CD4-positive, alpha-beta memory T cell (primary cell): ENCODE measurements around the gene DCST1. TPM values are rescaled to one million over a fixed set of nuclear protein-coding genes. Genes with fewer than 3 reads are reported as not detected.
A peak's percentile ranks its signal among the peaks of the same experiment; 100 is the strongest.
"Not testable (repeated sequence)": the region's sequence is repeated elsewhere in the genome, so short reads cannot be mapped to it uniquely, and the experiment has no call there.

Source experiments
- CTCF ChIA-PET: fragments of 350-600 bp; sonication (Branson Sonifier 250); formaldehyde crosslinking; loops from one replicate; lab custom pipeline; 2021; ENCODE audit warnings: inconsistent platforms; ENCODE audit not compliant: partially characterized antibody; lab: Charles Lee
- POLR2A ChIA-PET: fragments of 350-600 bp; sonication (Branson Sonifier 250); formaldehyde crosslinking; loops from one replicate; lab custom pipeline; 2021; ENCODE audit not compliant: partially characterized antibody; lab: Charles Lee
- DNase-seq, 5 donors: peaks; one replicate each; pipeline versions ENCODE4 v3.0.0 to v3.0.0-alpha.2; 2020 to 2022; ENCODE audit warnings: mixed read lengths in 1 of 5
- H3K27ac ChIP-seq: one replicate; pipeline ENCODE4 v1.7.0; 2013; ENCODE audit warnings: low read depth, low read length
- H3K27me3 ChIP-seq: 2 replicates; pipeline ENCODE4 v1.7.0; 2013; ENCODE audit warnings: mild to moderate bottlenecking, low read length, moderate library complexity; ENCODE audit not compliant: insufficient read depth
- H3K36me3 ChIP-seq: 2 replicates; pipeline ENCODE4 v1.7.0; 2013; ENCODE audit warnings: mild to moderate bottlenecking, low read length, moderate library complexity; ENCODE audit not compliant: insufficient read depth
- H3K4me1 ChIP-seq: 2 replicates; pipeline ENCODE4 v1.7.0; 2013; ENCODE audit warnings: mild to moderate bottlenecking, low read length, moderate library complexity; ENCODE audit not compliant: insufficient read depth
- H3K4me3 ChIP-seq, 2 donors: one replicate each; pipeline ENCODE4 v1.7.0; 2013; ENCODE audit warnings: low read length in 2 of 2, mild to moderate bottlenecking in 1 of 2
- H3K9me3 ChIP-seq, 2 donors: one replicate each; pipeline ENCODE4 v1.7.0; 2013; ENCODE audit warnings: low read length in 2 of 2, control low read depth in 1 of 2; ENCODE audit not compliant: control insufficient read depth in 1 of 2
- H3K27ac Mint-ChIP-seq, 7 donors: one replicate each; pipeline ENCODE4 v1.8.0; 2020 to 2021; ENCODE audit warnings: mixed read lengths in 7 of 7, mild to moderate bottlenecking in 6 of 7, inconsistent platforms in 3 of 7, moderate library complexity in 3 of 7
- H3K27me3 Mint-ChIP-seq, 2 donors: one replicate each; pipeline ENCODE4 v1.8.0; 2020 to 2021; ENCODE audit warnings: mixed read lengths in 2 of 2
- H3K36me3 Mint-ChIP-seq, 2 donors: one replicate each; pipeline ENCODE4 v1.8.0; 2020 to 2021; ENCODE audit warnings: mixed read lengths in 2 of 2, inconsistent platforms in 1 of 2, mild to moderate bottlenecking in 1 of 2
- H3K4me1 Mint-ChIP-seq, 4 donors: one replicate each; pipeline ENCODE4 v1.8.0; 2020 to 2021; ENCODE audit warnings: mixed read lengths in 4 of 4, mild to moderate bottlenecking in 1 of 4
- H3K4me3 Mint-ChIP-seq, 8 donors: one replicate each; pipeline ENCODE4 v1.8.0; 2020 to 2021; ENCODE audit warnings: mixed read lengths in 8 of 8, mild to moderate bottlenecking in 7 of 8, moderate library complexity in 6 of 8, inconsistent platforms in 3 of 8
- H3K9me3 Mint-ChIP-seq, 8 donors: one replicate each; pipeline ENCODE4 v1.8.0; 2020 to 2021; ENCODE audit warnings: mixed read lengths in 8 of 8, mild to moderate bottlenecking in 5 of 8, inconsistent platforms in 3 of 8, moderate library complexity in 1 of 8
- intact Hi-C: fragments of 100-400 bp; cut with micrococcal nuclease; formaldehyde crosslinking; loops from one replicate; pipeline ENCODE4 v1.15.1; 2023
- polyA plus RNA-seq, 2 donors: library from polyadenylated mRNA; unstranded; fragments of 300-500 nt; fragmentation: Illumina TruSeq; gene quantifications; one replicate each; pipeline ENCODE4 v1.2.3, GENCODE V29; 2021
- total RNA-seq, 2 experiments: library from RNA; stranded (reverse); gene quantifications; one replicate each; pipeline ENCODE4 v1.2.3, GENCODE V29; 2021

Gene DCST1
- total and polyA plus RNA-seq, 4 experiments from 2014 or later: 0.14 TPM; not detected in 3

DNA sequence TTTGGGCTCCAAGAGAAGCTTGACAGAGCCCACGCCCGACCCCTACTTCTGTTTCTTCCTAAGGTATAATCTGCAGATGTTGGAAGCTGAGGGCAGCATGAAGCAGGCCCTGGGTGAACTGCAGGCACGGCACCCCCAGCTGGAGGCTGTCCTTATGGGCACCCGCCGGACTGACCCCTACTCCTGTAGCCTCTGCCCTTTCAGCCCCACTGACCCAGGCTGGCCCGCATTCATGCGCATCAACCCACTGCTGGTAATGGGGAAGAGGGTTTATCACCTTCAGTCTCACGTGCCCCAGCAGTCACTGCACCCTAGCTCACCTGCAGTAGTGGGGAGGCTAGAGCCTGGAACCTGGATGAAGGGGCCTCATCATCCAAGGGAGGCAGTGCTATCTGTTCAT is 43.3 kb upstream of the DCST1 start:
- H3K27ac ChIP-seq: no peak overlapping the region
- no peaks in the 10 kb centered on the region for H3K27me3 Mint-ChIP-seq
- H3K9me3 ChIP-seq: no peaks in the 10 kb centered on the region
- no peaks in the 10 kb centered on the region for H3K27me3 ChIP-seq
- no peak for DNase-seq
- intact Hi-C loops: no loop called here
- H3K36me3 Mint-ChIP-seq: peaks cover 19 to 36% of the 10 kb centered on the region in 2 donors
- ChIA-PET CTCF (interaction anchor here (1.3 to 1.6 kb wide), 2 partner anchors 9 to 35 kb away, joined by 3 to 4 read pairs; partner anchors contain the start of gene PBXIP1), POLR2A (interaction anchor here (1.4 to 41.7 kb wide), 3 partner anchors 16 to 54 kb away, joined by 4 to 1543 read pairs (median 1543); partner anchors contain the start of genes CKS1B, FLAD1, LENEP and PBXIP1)
- no peak overlapping the region for H3K27ac Mint-ChIP-seq
- peaks cover 35% of the 10 kb centered on the region for H3K36me3 ChIP-seq
- peaks cover 0 to 2% (median 0%) of the 10 kb centered on the region in 8 donors for H3K9me3 Mint-ChIP-seq
- no peak overlapping the region for H3K4me3 ChIP-seq
- H3K4me3 Mint-ChIP-seq: no peak overlapping the region
- H3K4me1 Mint-ChIP-seq: peaks cover 9 to 19% (median 12%) of the 10 kb centered on the region in 4 donors
- H3K4me1 ChIP-seq: peaks cover 16% of the 10 kb centered on the region

DNA sequence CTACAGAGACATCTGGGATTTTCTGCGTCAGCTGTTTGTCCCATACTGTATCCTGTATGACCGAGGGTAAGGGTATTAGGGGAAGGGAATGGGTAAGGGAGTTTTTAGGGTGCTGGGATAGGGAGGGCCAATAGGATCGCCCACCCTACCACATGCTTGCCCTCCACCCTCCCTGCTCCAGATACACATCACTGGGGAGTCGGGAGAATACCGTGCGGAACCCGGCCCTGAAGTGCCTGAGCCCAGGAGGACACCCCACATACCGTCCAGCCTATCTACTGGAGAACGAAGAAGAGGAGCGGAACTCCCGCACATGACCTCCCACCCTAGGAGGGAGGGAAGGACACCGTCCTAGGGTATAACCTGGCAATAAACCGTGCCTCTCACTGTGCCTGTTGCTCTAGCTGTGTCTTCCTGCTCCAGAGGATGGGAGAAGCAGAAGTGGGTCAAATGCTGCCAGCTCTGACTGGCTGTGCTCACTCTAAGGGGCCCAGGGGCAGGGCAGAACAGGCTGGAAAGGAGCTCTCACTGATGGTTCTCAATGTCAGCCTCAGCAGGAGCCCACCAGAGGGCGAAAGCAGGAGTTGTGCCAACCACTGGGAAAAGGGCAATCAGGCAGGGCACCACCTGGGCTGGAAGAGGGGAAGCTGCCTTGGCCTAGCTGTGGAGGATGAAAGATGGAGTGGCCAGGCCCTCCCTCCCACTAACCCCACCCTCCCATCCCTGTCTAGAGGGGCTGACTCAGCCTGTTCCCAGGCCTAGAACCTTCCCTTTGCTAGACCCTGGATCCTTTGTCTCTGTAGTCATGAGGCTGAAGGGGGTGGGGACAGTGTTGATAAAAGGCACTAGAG is 40.7 kb upstream of the DCST1 start:
- Mint-ChIP-seq H3K27ac (peak overlapping the region in 1 of 7 donors; percentile 47), H3K4me1 (peaks cover 14 to 32% (median 23%) of the 10 kb centered on the region in 4 donors), H3K27me3 (no peaks in the 10 kb centered on the region), H3K9me3 (peaks cover 0 to 3% (median 0%) of the 10 kb centered on the region in 8 donors), H3K36me3 (peaks cover 18 to 32% of the 10 kb centered on the region in 2 donors), H3K4me3 (no peak overlapping the region)
- no peaks in the 10 kb centered on the region for H3K27me3 ChIP-seq
- H3K36me3 ChIP-seq: peaks cover 25% of the 10 kb centered on the region
- H3K4me1 ChIP-seq: peaks cover 24% of the 10 kb centered on the region
- H3K9me3 ChIP-seq: no peaks in the 10 kb centered on the region
- no peak overlapping the region for H3K4me3 ChIP-seq
- H3K27ac ChIP-seq: no peak overlapping the region
- intact Hi-C loops: no loop called here
- POLR2A ChIA-PET: interaction anchor here (0.6 to 38.9 kb wide), 6 partner anchors 9 to 180 kb away, joined by 3 to 1543 read pairs (median 8); partner anchors contain the start of genes CKS1B, FLAD1, KRTCAP2 and PBXIP1
- no peak for DNase-seq
- CTCF ChIA-PET: interaction anchor here (0.9 to 16.3 kb wide), 6 partner anchors 9 to 60 kb away, joined by 3 to 381 read pairs (median 8); partner anchors contain the start of genes FLAD1 and PYGO2

GRCh38 chr1:154993572-154994268 is 39.9 kb upstream of the DCST1 start, which contains the start of gene LENEP:
LENEP (plus strand) TSS chr1:154993586; CDS start chr1:154993608, 22 bp downstream.
- peaks cover 24% of the 10 kb centered on the region for H3K4me1 ChIP-seq
- POLR2A ChIA-PET: interaction anchor here (0.6 to 38.9 kb wide), 7 partner anchors 8 to 179 kb away, joined by 3 to 1543 read pairs (median 7); partner anchors contain the start of genes CKS1B, FLAD1, KRTCAP2 and PBXIP1
- H3K9me3 Mint-ChIP-seq: peaks cover 0 to 3% (median 0%) of the 10 kb centered on the region in 8 donors
- H3K27ac ChIP-seq: no peak within 1 kb of the TSS
- no peaks in the 10 kb centered on the region for H3K27me3 ChIP-seq
- peaks cover 19 to 32% (median 25%) of the 10 kb centered on the region in 4 donors for H3K4me1 Mint-ChIP-seq
- DNase-seq: no peak
- no peak within 1 kb of the TSS for H3K4me3 ChIP-seq
- CTCF ChIA-PET: interaction anchor here (0.9 to 16.3 kb wide), 10 partner anchors 10 to 59 kb away, joined by 3 to 381 read pairs (median 4); partner anchors contain the start of genes ADAM15, FLAD1, PBXIP1 and PYGO2
- H3K9me3 ChIP-seq: no peaks in the 10 kb centered on the region
- H3K36me3 ChIP-seq: peaks cover 17% of the 10 kb centered on the region
- H3K27ac Mint-ChIP-seq: peak within 1 kb of the TSS in 3 of 7 donors; percentile 29 to 47 (median 40)
- peaks cover 12 to 27% of the 10 kb centered on the region in 2 donors for H3K36me3 Mint-ChIP-seq
- peak within 1 kb of the TSS in 1 of 8 donors; percentile 54 for H3K4me3 Mint-ChIP-seq
- no peaks in the 10 kb centered on the region for H3K27me3 Mint-ChIP-seq
- intact Hi-C loops: no loop called here

GRCh38 chr1:154994269-154994587 is 39.4 kb upstream of the DCST1 start:
- CTCF ChIA-PET: interaction anchor here (0.9 to 16.3 kb wide), 8 partner anchors 10 to 57 kb away, joined by 3 to 381 read pairs (median 6); partner anchors contain the start of genes ADAM15, FLAD1, PBXIP1 and PYGO2
- no peak overlapping the region for H3K4me3 ChIP-seq
- H3K27me3 Mint-ChIP-seq: no peaks in the 10 kb centered on the region
- H3K4me1 Mint-ChIP-seq: peaks cover 19 to 32% (median 25%) of the 10 kb centered on the region in 4 donors
- no peak overlapping the region for H3K27ac ChIP-seq
- no peak overlapping the region for H3K4me3 Mint-ChIP-seq
- H3K36me3 ChIP-seq: peaks cover 12% of the 10 kb centered on the region
- peaks cover 0 to 3% (median 0%) of the 10 kb centered on the region in 8 donors for H3K9me3 Mint-ChIP-seq
- POLR2A ChIA-PET: interaction anchor here (0.5 to 38.9 kb wide), 6 partner anchors 8 to 860 kb away, joined by 4 to 1543 read pairs (median 8); partner anchors contain the start of genes CKS1B, FLAD1, PBXIP1 and PMVK
- DNase-seq: no peak
- peaks cover 25% of the 10 kb centered on the region for H3K4me1 ChIP-seq
- H3K27me3 ChIP-seq: no peaks in the 10 kb centered on the region
- peaks cover 8 to 22% of the 10 kb centered on the region in 2 donors for H3K36me3 Mint-ChIP-seq
- H3K9me3 ChIP-seq: no peaks in the 10 kb centered on the region
- intact Hi-C loops: no loop called here
- peak overlapping the region in 2 of 7 donors; percentile 29 to 40 for H3K27ac Mint-ChIP-seq

DNA sequence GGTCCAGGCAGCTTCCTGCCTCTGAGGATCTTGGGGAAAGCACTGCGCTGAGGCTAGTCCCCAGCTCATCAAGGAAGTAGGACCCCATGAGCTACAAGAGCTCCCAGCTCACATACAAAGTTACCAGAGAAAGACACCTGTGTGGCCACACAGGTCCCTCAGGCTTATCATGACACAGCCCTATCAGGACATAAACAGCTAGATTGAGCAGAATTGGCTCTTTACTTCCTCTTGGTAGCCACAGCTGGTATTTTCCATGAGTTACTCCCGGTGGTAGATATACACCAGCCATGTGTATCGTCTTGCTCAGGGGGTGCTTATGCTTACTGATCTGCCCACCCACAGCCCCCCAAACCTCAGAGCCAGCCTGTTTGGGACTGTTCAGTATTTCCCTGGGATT is 39.0 kb upstream of the DCST1 start:
- Histone ChIP-seq H3K27ac (no peak overlapping the region), H3K4me1 (peaks cover 23% of the 10 kb centered on the region), H3K4me3 (no peak overlapping the region), H3K9me3 (no peaks in the 10 kb centered on the region), H3K27me3 (no peaks in the 10 kb centered on the region), H3K36me3 (peaks cover 10% of the 10 kb centered on the region)
- Mint-ChIP-seq H3K27ac (peak overlapping the region in 2 of 7 donors; percentile 18 to 40), H3K4me3 (no peak overlapping the region), H3K9me3 (peaks cover 0 to 3% (median 0%) of the 10 kb centered on the region in 8 donors), H3K36me3 (peaks cover 4 to 18% of the 10 kb centered on the region in 2 donors), H3K4me1 (peaks cover 17 to 31% (median 25%) of the 10 kb centered on the region in 4 donors), H3K27me3 (no peaks in the 10 kb centered on the region)
- ChIA-PET POLR2A (interaction anchor here (0.5 to 38.9 kb wide), 5 partner anchors 13 to 861 kb away, joined by 4 to 1543 read pairs (median 10); partner anchors contain the start of genes CKS1B, FLAD1, PBXIP1 and PMVK), CTCF (interaction anchor here (0.6 to 16.3 kb wide), 6 partner anchors 11 to 188 kb away, joined by 3 to 381 read pairs (median 10); partner anchors contain the start of genes ADAM15, FLAD1 and PYGO2)
- no peak for DNase-seq
- intact Hi-C loops: no loop called here

DNA sequence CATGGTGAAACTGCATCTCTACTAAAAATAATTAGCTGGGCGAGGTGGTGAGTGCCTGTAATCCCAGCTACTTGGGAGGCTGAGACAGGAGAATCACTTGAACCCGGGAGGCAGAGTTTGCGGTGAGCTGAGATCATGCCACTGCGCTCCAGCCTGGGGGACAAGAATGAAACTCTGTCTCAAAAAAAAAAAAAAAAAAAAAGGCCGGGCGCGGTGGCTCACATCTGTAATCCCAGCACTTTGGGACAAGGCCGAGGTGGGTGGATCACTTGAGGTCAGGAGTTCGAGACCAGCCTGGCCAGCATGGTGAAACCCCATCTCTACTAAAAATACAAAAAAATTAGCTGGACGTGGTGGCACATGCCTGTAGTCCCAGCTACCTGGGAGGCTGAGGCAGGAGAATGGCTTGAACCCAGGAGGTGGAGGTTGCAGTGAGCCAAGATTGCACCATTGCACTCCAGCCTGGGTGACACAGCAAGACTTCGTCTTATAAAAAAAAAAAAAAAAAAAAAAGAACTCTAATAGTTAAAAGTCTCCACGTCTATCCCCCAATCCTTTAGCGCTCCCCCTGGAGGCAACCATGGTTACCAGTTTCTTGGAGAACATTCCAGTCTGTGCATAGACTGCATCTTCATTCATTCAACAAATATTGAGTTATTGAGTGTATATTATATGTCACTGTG is 38.2 kb upstream of the DCST1 start:
- H3K36me3 Mint-ChIP-seq: peaks cover 0 to 15% of the 10 kb centered on the region in 2 donors
- H3K27me3 Mint-ChIP-seq, H3K27me3 ChIP-seq, H3K27ac Mint-ChIP-seq, DNase-seq, H3K9me3 ChIP-seq, intact Hi-C loops, H3K36me3 ChIP-seq, H3K4me3 ChIP-seq, H3K4me3 Mint-ChIP-seq, H3K27ac ChIP-seq, H3K9me3 Mint-ChIP-seq: not testable (repeated sequence)
- ChIA-PET POLR2A (interaction anchor here (0.8 to 38.9 kb wide), 4 partner anchors 9 to 25 kb away, joined by 3 to 1543 read pairs (median 36); partner anchors contain the start of genes CKS1B, FLAD1, PBXIP1 and PYGO2), CTCF (interaction anchor here (0.6 to 16.3 kb wide), 11 partner anchors 12 to 753 kb away, joined by 3 to 381 read pairs (median 3); partner anchors contain the start of genes ADAM15, FLAD1 and PYGO2)
- H3K4me1 ChIP-seq: peaks cover 29% of the 10 kb centered on the region
- H3K4me1 Mint-ChIP-seq: peaks cover 20 to 35% (median 29%) of the 10 kb centered on the region in 4 donors
